Panc1 (cell line): ENCODE data around the gene MPRIP. TPM values are rescaled to one million over a fixed set of nuclear protein-coding genes. Genes with fewer than 3 reads are reported as not detected.
"Not testable (repeated sequence)": the region's sequence is repeated elsewhere in the genome, so short reads cannot be mapped to it uniquely, and the experiment has no call there.

ENCODE experiments used
- ATAC-seq: fragments of 200-7000 bp; cut with Tn5 transposase; 2 replicates; pipeline ENCODE4 v1.9.1; 2020; ENCODE audit warnings: mild to moderate bottlenecking, moderate library complexity
- BruUV-seq: library from RNA; stranded (reverse); fragments of 400-500 nt; replicated peaks from 2 replicates; lab custom pipeline; 2021; lab: Mats Ljungman, UMichigan
- CTCF ChIA-PET: fragments of 300-600 bp; sonication (Branson Sonifier 250); formaldehyde crosslinking; loops from one replicate; lab custom pipeline; 2022; ENCODE audit warnings: antibody characterized with exemption; lab: Charles Lee
- POLR2A ChIA-PET: fragments of 300-600 bp; sonication (Branson Sonifier 250); formaldehyde crosslinking; loops from one replicate; lab custom pipeline; 2022; ENCODE audit warnings: antibody characterized with exemption; lab: Charles Lee
- DNase-seq: peaks from one replicate; pipeline ENCODE4 v3.0.0-alpha.2; 2010; ENCODE audit warnings: low read depth, low spot score
- H3K27ac ChIP-seq: 2 replicates; pipeline ENCODE4 v1.5.1; 2011; ENCODE audit warnings: mild to moderate bottlenecking, low read length, inconsistent platforms
- H3K27me3 ChIP-seq: fragments of 200-500 bp; sonication (Bioruptor generic); 2 replicates; pipeline ENCODE4 v1.6.0; 2014; ENCODE audit warnings: low read length, inconsistent platforms; ENCODE audit not compliant: control insufficient read depth, insufficient read depth
- H3K36me3 ChIP-seq: fragments of 200-500 bp; sonication (Bioruptor generic); 2 replicates; pipeline ENCODE4 v1.5.1; 2014; ENCODE audit warnings: inconsistent platforms, mild to moderate bottlenecking, low read length, moderate library complexity; ENCODE audit not compliant: control insufficient read depth, insufficient read depth
- H3K4me1 ChIP-seq: 2 replicates; pipeline ENCODE4 v1.5.1; 2011; ENCODE audit warnings: inconsistent platforms, mild to moderate bottlenecking, low read length, moderate library complexity; ENCODE audit not compliant: control insufficient read depth, insufficient read depth
- H3K4me3 ChIP-seq, 2 experiments: 2 replicates each; pipeline ENCODE4 v1.5.1; 2011 to 2012; ENCODE audit warnings: low read depth in 2 of 2, low read length in 2 of 2, mild to moderate bottlenecking in 2 of 2, inconsistent platforms in 1 of 2, moderate library complexity in 1 of 2
- H3K9me3 ChIP-seq: fragments of 200-500 bp; sonication (Bioruptor generic); 2 replicates; pipeline ENCODE4 v1.5.1; 2014; ENCODE audit warnings: low read depth, mild to moderate bottlenecking, inconsistent platforms, low read length, moderate library complexity; ENCODE audit not compliant: control insufficient read depth, insufficient read depth
- CTCF ChIP-seq: fragments of 450-650 bp; IDR thresholded peaks from 2 replicates; pipeline ENCODE4 v1.5.1; 2017; ENCODE audit warnings: mild to moderate bottlenecking
- POLR2AphosphoS5 ChIP-seq: IDR thresholded peaks from 2 replicates; pipeline ENCODE4 v1.6.1; 2012; ENCODE audit warnings: mild to moderate bottlenecking, low read depth, low read length, moderate library complexity
- REST ChIP-seq, 2 experiments: IDR thresholded peaks; 2 replicates each; pipeline ENCODE4 v1.6.1; 2011 to 2012; ENCODE audit warnings: low read depth in 2 of 2, control low read depth in 1 of 2, low read length in 1 of 2, mild to moderate bottlenecking in 1 of 2, moderate library complexity in 1 of 2; ENCODE audit not compliant: insufficient read depth in 1 of 2
- SIN3A ChIP-seq: IDR thresholded peaks from 2 replicates; pipeline ENCODE4 v1.6.1; 2012; ENCODE audit warnings: low read depth, mild to moderate bottlenecking, low read length, moderate library complexity, borderline replicate concordance; ENCODE audit not compliant: insufficient read depth
- TCF7L2 ChIP-seq: IDR thresholded peaks from 2 replicates; pipeline ENCODE4 v1.6.1; 2011; ENCODE audit warnings: mild to moderate bottlenecking, low read depth, low read length, inconsistent platforms
- in situ Hi-C: cut with HindIII; loops from 2 replicates; pipeline ENCODE4 v1.10.0; 2016; ENCODE audit warnings: low sequenced_read_pairs, low pct_unique_long_range_greater_than_20kb
- intact Hi-C: fragments of 100-400 bp; cut with micrococcal nuclease; formaldehyde crosslinking; loops from one replicate; pipeline ENCODE4 v1.10.0; 2022; ENCODE audit not compliant: unreplicated experiment
- total RNA-seq: library from RNA; stranded (reverse); gene quantifications from one replicate; pipeline ENCODE4 v1.2.1, GENCODE V29; 2021; ENCODE audit not compliant: unreplicated experiment

Gene MPRIP
- total RNA-seq, 1 experiment from 2014 or later: 155 TPM

GRCh38 chr17:17134051-17134956 lies 92.0 kb downstream of the MPRIP start:
- Histone ChIP-seq H3K4me1 (no peaks in the 10 kb centered on the region), H3K4me3 (no peak overlapping the region), H3K27me3 (no peaks in the 10 kb centered on the region), H3K36me3 (no peaks in the 10 kb centered on the region), H3K9me3 (no peaks in the 10 kb centered on the region), H3K27ac (no peak overlapping the region)
- no peak for TF ChIP-seq TCF7L2
- no peak for TF ChIP-seq CTCF
- TF ChIP-seq REST (IDR thresholded peaks at IDR 0.05; ENCODE audit: insufficient read depth in 1 of 2, low read depth in 2 of 2, low read length in 1 of 2): no peak
- TF ChIP-seq POLR2AphosphoS5: no peak
- TF ChIP-seq SIN3A: no peak
- CTCF ChIA-PET: no interaction called here
- no TSS peak for BruUV-seq
- intact Hi-C loops (no loop called here), in situ Hi-C loops (no loop called here)
- DNase-seq: no peak
- no peak for ATAC-seq
- POLR2A ChIA-PET: no interaction called here

GRCh38 chr17:17134957-17135333 lies 92.7 kb downstream of the MPRIP start:
- DNase-seq (no peak), ATAC-seq (no peak)
- ChIA-PET POLR2A (no interaction called here), CTCF (no interaction called here)
- intact Hi-C loops (no loop called here), in situ Hi-C loops (no loop called here)
- no TSS peak for BruUV-seq
- H3K36me3 ChIP-seq: no peaks in the 10 kb centered on the region
- H3K27me3 ChIP-seq: no peaks in the 10 kb centered on the region
- H3K4me3 ChIP-seq: no peak overlapping the region
- H3K27ac ChIP-seq: no peak overlapping the region
- H3K4me1 ChIP-seq: no peaks in the 10 kb centered on the region
- TF ChIP-seq TCF7L2 (no peak), POLR2AphosphoS5 (no peak), REST (IDR thresholded peaks at IDR 0.05; ENCODE audit: insufficient read depth in 1 of 2, low read depth in 2 of 2, low read length in 1 of 2) (no peak), CTCF (no peak), SIN3A (no peak)
- no peaks in the 10 kb centered on the region for H3K9me3 ChIP-seq

GRCh38 chr17:17136221-17136620 lies 94.0 kb downstream of the MPRIP start:
- H3K9me3 ChIP-seq, CTCF ChIA-PET, in situ Hi-C loops, H3K4me1 ChIP-seq, DNase-seq, H3K36me3 ChIP-seq, ATAC-seq, intact Hi-C loops, H3K4me3 ChIP-seq, H3K27ac ChIP-seq, POLR2A ChIA-PET, BruUV-seq, H3K27me3 ChIP-seq: not testable (repeated sequence)
